OCI-LY3 (cell line): Measurements from ENCODE around the gene PDGFC.

ENCODE experiments used
- EZH2phosphoT487 ChIP-seq: fragments of 200-600 bp; shearing (Covaris generic); IDR thresholded peaks from 2 replicates; pipeline ENCODE4 v1.6.1; 2018; ENCODE audit warnings: antibody characterized with exemption, mixed run types, low read depth
- TF ChIP-seq, protein P1 (sequence below): fragments of 200-600, 300-600 bp; sonication (generic); IDR thresholded peaks from 2 replicates; pipeline ENCODE4 v1.5.1; 2014; ENCODE audit warnings: antibody characterized with exemption, low read length, low read depth

DNA sequence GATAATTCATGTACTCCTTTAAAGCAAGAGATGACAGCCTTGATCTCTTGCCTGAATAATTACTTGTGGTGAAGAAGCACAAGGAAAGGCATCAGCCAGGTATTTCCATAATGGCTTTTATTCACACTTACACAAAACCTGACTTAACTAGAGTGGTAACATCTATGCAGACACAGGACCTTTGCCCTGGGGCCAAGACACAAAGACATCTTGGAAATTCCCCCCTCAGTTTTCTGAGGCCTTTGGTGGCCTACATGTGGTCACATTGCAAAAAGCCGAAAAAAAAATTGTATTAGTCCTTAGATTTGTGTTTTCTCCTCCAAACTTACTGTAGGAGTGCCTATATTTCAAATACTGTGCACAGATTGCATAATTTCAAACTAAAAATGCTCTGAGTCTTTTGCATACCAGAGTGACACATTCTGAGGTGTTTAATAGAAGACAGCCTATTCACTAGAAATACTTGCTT, 172.4 kb downstream of the PDGFC start:
- TF ChIP-seq, protein P1, sequence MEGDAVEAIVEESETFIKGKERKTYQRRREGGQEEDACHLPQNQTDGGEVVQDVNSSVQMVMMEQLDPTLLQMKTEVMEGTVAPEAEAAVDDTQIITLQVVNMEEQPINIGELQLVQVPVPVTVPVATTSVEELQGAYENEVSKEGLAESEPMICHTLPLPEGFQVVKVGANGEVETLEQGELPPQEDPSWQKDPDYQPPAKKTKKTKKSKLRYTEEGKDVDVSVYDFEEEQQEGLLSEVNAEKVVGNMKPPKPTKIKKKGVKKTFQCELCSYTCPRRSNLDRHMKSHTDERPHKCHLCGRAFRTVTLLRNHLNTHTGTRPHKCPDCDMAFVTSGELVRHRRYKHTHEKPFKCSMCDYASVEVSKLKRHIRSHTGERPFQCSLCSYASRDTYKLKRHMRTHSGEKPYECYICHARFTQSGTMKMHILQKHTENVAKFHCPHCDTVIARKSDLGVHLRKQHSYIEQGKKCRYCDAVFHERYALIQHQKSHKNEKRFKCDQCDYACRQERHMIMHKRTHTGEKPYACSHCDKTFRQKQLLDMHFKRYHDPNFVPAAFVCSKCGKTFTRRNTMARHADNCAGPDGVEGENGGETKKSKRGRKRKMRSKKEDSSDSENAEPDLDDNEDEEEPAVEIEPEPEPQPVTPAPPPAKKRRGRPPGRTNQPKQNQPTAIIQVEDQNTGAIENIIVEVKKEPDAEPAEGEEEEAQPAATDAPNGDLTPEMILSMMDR, result no peak
- TF ChIP-seq EZH2phosphoT487, result no peak
